Limb (tissue), 2 donors: ENCODE data around the gene PRKAB1.

Experiments
- DNase-seq, 2 donors: peaks; one replicate each; pipeline ENCODE4 v3.0.0-alpha.2; 2016; ENCODE audit errors: extremely low spot score in 2 of 2

The PRKAB1 gene

GRCh38 chr12:119661882-119662281 is 6.1 kb upstream of the PRKAB1 start:
- DNase-seq, result no peak

GRCh38 chr12:119664642-119665041 is 3.3 kb upstream of the PRKAB1 start:
- no peak for DNase-seq

- DNase-seq, result no peak
Measured at GRCh38 chr12:119665164-119665929, 2.6 kb upstream of the PRKAB1 start.

- DNase-seq, result no peak
Measured at GRCh38 chr12:119666226-119666795, 1.6 kb upstream of the PRKAB1 start.

DNA sequence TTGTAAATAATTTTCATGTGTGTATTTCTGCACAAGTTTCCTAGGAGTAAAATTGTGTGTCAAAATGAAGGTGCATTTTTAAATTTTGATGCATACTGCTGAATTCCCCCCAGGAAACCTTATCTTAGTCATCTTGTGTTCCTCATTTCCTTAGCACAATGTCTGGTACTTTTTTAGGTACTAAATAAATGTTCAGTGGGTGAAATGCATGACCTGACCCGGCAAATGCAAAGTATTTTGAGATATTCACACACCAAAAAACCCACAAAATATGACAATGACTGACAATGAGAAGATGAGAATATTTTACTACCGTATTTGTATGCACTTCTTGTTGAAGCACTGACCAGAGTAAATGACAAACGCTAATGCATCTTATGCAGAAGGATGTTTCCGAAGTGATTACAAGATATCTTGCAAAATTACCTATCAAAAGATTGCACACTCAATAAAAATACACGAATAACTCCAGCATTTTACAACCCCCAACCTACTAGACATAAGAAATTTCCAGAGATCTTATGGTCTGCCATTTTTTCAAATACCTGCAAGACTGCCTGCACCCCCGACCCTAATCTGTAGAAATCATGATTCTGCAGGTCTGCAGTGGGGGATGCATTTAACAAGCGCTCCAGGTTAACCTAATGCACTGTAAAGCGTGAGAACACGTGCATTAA is 895 bp upstream of the PRKAB1 start:
- no peak for DNase-seq

DNA sequence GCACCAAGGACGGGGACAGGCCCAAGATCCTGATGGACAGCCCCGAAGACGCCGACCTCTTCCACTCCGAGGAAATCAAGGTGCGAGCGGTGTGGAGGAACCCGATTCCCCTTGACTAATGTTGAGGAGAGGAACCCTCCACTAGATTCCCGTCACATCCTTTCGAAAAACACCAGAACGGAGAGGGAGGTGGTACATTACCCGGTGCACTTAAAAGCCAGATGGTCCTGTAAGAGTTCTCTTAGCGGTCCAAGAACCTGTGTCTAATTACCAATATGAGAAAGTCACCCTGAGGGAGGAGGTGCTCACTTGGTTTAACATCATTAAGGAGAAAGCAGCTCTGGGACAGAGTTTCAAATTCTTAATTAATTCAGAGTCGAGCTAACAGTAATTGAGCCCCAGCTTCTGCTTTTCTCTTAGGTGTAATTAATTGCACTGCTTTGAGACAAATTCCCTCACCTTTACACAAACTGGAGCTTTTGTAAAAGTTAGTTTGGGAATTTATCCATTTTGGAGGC is 450 bp downstream of the PRKAB1 start:
- DNase-seq, result no peak

GRCh38 chr12:119669744-119670472 is 2.0 kb downstream of the PRKAB1 start:
- no peak for DNase-seq

DNA sequence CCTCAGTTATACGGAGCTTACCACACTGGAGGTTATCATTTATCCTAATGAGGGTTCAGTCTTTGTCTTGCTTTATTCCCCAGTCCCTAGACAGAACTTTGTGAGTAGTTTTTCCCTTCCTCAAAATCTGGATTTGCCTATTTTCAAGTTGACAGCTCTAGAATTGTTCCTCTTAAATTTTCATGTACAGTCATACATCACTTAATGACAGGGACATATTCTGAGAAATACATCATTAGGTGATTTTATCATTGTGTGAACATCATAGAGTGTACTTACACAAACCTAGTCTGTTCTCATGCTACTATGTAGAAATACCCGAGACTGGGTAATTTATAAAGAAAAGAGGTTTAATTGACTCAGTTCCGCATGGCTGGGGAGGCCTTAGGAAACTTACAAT is 3.1 kb downstream of the PRKAB1 start:
- no peak for DNase-seq

DNA sequence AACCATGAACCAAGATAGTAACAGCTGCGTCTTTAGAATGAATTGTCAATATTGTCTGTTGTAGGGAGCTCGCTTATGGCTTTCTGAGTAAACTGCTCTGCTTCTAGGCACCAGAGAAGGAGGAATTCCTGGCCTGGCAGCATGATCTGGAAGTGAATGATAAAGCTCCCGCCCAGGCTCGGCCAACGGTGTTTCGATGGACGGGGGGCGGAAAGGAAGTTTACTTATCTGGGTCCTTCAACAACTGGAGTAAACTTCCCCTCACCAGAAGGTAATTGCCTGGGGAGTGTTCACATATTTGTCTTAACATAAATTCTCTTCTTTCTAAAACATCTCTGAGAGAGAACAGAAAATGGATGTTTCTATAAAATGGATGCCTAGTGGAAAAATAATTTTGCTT is 4.3 kb downstream of the PRKAB1 start:
- no peak for DNase-seq

GRCh38 chr12:119673634-119674033 is 5.7 kb downstream of the PRKAB1 start:
- DNase-seq, result no peak

- DNase-seq, result no peak
Measured at GRCh38 chr12:119674560-119674959, 6.6 kb downstream of the PRKAB1 start.

DNA sequence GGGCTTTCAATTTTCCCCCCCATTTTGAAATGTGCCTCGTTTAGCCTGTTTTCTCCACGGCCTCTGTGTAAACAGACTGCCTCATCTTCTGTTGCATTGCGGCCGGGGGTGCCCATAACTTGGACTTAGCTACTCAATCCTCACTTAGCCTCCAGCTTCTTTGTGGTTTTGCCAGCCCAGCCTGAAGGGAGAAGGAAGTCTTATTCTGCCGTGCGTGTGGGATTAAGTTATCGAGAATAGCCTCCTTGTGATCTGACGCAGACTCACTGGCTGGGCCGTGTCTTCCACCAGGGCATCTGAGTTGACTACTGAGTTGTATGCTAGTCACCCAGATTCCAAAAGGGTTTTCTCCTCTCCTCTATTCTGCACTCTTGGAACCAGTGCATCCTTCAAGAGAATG is 8.1 kb downstream of the PRKAB1 start:
- no peak for DNase-seq

GRCh38 chr12:119676573-119676972 is 8.6 kb downstream of the PRKAB1 start:
- no peak for DNase-seq

- DNase-seq, result no peak
Measured at GRCh38 chr12:119678459-119678858, 10.5 kb downstream of the PRKAB1 start.

DNA sequence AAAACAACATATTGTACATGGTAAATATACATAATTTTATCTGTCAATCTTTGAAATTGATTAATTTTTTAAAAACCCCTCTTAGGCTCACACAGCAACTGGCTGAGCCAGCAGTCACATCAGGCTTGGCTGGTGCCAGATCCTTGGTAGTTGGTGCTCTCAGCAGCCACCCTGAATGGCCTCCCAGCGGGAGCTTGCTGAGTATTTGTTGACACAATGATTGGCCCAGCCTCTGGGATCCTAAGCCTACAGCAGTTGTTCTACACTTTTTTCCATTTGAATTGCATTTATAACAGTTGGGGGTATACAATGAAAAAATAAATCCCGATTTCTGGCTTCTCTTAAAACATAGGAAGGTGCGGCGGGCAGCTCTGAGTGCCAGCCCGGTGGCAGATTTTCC is 11.1 kb downstream of the PRKAB1 start:
- DNase-seq, result no peak

GRCh38 chr12:119679490-119679889 is 11.6 kb downstream of the PRKAB1 start:
- no peak for DNase-seq

- DNase-seq, result no peak
Measured at GRCh38 chr12:119681111-119681510, 13.2 kb downstream of the PRKAB1 start.

DNA sequence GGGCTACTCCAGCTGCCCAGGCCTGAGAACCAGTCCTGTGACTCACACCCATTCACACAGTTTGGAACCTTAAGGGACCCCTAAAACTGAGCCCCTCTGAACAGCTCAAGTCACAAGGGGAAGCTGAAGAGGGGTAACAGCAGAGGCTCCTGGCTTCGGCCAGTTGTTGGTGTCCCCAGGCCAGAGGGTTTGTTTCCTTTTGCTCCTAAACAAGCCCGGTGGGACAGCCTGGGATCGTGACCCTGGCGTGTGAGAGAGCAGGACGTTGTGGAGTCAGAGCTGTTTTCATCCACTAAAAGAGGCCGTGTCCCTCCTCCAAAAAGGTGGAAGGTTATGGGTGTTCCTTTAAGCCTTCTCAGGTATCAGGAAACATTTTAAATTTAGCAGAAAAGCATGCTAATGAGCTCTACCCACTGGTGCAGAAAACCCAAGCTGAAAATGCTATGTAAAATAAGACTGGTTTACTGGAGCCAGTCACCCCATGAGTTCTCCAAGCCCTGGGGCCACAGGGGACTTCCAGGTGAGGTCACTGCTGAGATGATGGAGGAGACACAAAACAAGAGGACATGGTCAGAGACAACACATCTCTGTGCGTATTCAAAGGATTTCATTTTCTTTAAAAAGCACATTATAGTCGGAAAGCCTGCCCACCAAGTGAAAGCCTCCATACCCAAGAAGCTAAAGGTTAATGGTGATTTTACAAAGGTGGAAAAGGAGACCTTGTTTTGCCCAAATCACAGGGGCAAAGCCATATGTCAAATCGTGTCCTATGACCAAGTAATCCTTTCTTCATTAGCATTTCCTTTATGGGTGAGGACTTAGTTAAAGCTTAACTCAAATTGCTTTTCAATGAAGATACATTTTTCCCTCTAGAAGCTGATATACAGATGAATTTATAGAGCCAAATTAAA is 14.1 kb downstream of the PRKAB1 start:
- DNase-seq, result no peak

DNA sequence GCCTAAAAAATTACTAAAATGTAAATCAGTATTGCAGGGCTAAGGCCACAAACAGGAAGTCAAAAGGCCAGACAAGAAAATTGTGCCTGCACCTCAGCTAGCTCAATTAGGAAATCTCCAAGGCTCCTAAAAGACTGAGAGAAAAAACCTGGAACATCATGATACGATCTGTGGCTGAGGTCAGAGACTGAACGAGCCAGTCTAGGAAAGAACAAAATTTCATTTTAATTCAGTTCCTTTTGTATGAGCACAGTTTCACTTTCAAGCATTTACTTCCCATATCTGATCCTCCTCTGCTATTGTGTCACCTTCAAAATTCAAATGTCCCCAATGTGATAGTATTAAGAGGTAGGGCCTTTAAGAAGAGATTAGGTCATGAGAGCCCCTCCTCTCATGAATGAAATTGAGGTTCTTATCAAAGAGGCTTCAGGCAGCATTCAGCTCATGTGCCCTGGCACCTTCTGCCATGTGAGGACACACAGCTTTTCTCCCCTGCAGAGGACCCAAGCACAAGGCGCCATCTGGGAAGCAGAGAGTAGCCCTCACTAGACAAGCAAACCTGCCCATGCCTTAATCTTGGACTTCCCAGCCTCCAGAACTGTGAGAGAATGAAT is 14.8 kb downstream of the PRKAB1 start:
- DNase-seq, result no peak

- DNase-seq, result no peak
Measured at GRCh38 chr12:119683413-119683812, 15.5 kb downstream of the PRKAB1 start.
